ENCODE measurements around the gene EIF4E1B.

DNA sequence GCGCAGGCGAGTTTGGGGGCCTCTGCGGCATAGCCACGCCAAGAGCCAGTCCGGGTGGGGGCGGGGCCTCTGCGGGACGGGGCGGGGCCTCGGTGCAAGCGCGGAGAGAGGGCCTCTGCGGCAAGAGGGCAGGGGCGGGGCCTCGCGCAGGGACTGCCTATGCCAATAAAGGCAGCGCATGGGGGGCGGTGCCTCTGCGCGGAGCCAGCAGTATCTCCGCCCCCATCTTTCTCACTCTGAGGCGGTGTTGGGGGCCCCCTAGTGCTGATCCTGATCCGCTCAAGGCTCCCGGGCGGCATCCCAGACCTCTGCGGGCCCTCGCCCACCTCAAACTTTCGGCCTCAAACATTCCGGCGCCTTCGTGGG lies 11.3 kb upstream of the EIF4E1B start:
- TF ChIP-seq, protein P1, sequence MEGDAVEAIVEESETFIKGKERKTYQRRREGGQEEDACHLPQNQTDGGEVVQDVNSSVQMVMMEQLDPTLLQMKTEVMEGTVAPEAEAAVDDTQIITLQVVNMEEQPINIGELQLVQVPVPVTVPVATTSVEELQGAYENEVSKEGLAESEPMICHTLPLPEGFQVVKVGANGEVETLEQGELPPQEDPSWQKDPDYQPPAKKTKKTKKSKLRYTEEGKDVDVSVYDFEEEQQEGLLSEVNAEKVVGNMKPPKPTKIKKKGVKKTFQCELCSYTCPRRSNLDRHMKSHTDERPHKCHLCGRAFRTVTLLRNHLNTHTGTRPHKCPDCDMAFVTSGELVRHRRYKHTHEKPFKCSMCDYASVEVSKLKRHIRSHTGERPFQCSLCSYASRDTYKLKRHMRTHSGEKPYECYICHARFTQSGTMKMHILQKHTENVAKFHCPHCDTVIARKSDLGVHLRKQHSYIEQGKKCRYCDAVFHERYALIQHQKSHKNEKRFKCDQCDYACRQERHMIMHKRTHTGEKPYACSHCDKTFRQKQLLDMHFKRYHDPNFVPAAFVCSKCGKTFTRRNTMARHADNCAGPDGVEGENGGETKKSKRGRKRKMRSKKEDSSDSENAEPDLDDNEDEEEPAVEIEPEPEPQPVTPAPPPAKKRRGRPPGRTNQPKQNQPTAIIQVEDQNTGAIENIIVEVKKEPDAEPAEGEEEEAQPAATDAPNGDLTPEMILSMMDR (IDR thresholded peaks at IDR 0.05), result peak in 1 of 4 experiments; percentile 38
- no peak for TF ChIP-seq POLR2A (IDR thresholded peaks at IDR 0.05)
- TF ChIP-seq EP300 (IDR thresholded peaks at IDR 0.05), result no peak
- no peak for TF ChIP-seq POLR2AphosphoS5 (IDR thresholded peaks at IDR 0.05)
